GM12872 (cell line): ENCODE measurements around the gene AK5.
A peak's percentile ranks its signal among the peaks of the same experiment; 100 is the strongest.

Experiments used
- CTCF ChIP-seq: IDR thresholded peaks from 3 replicates; pipeline ENCODE4 v1.5.1; 2011; ENCODE audit warnings: low read depth, mild to moderate bottlenecking, low read length, moderate library complexity; ENCODE audit not compliant: insufficient read depth

AK5 gene

GRCh38 chr1:77310924-77311323 lies 29.1 kb downstream of the AK5 start:
- no peak for TF ChIP-seq CTCF

GRCh38 chr1:77313491-77313890 lies 31.7 kb downstream of the AK5 start:
- TF ChIP-seq CTCF = peak; percentile 54

GRCh38 chr1:77316006-77316405 lies 34.2 kb downstream of the AK5 start:
- TF ChIP-seq CTCF = no peak

- TF ChIP-seq CTCF = no peak
Observed at GRCh38 chr1:77316966-77317365, 35.1 kb downstream of the AK5 start.

GRCh38 chr1:77319036-77319705 lies 37.4 kb downstream of the AK5 start:
- TF ChIP-seq CTCF = no peak

- no peak for TF ChIP-seq CTCF
Observed at GRCh38 chr1:77322061-77322900, 40.5 kb downstream of the AK5 start.

- TF ChIP-seq CTCF = no peak
Observed at GRCh38 chr1:77333501-77333900, 51.7 kb downstream of the AK5 start.
